ENCODE measurements around the gene PNMA8B.

- TF ChIP-seq POLR2AphosphoS5 (IDR thresholded peaks at IDR 0.05; ENCODE audit: low read depth, low read length), result no peak
- TF ChIP-seq ATF3 (IDR thresholded peaks at IDR 0.05), result no peak
- no peak for TF ChIP-seq FOSL1 (IDR thresholded peaks at IDR 0.05; ENCODE audit: low read depth)
- no peak for TF ChIP-seq CTCF (IDR thresholded peaks at IDR 0.05 in 2 of 3, conservative IDR thresholded peaks at IDR 0.05 in 1 of 3; ENCODE audit: borderline replicate concordance in 1 of 3, insufficient read depth in 1 of 3, low read depth in 2 of 3, low read length in 2 of 3)
- no peak for TF ChIP-seq RAD21 (IDR thresholded peaks at IDR 0.05; ENCODE audit: low read depth)
- TF ChIP-seq EZH2 (IDR thresholded peaks at IDR 0.05), result no peak
- TF ChIP-seq POLR2A (IDR thresholded peaks at IDR 0.05; ENCODE audit: borderline replicate concordance, extremely low read depth, insufficient read depth, insufficient read length), result no peak
- TF ChIP-seq SP1 (IDR thresholded peaks at IDR 0.05; ENCODE audit: low read depth), result no peak
- TF ChIP-seq CBX3 (IDR thresholded peaks at IDR 0.05; ENCODE audit: low read depth), result no peak
- TF ChIP-seq JUND (IDR thresholded peaks at IDR 0.05), result no peak
- TF ChIP-seq YY1 (IDR thresholded peaks at IDR 0.05; ENCODE audit: extremely low read depth, insufficient replicate concordance, low read depth, low read length), result no peak
- no peak for TF ChIP-seq MAX (IDR thresholded peaks at IDR 0.05)
- no peak for TF ChIP-seq EZH2phosphoT487 (IDR thresholded peaks at IDR 0.05; ENCODE audit: borderline replicate concordance)
Observed at GRCh38 chr19:46474211-46474610, 21.5 kb downstream of the PNMA8B start.
